Keratinocyte (primary cell): ENCODE results near the gene DRD2. TPM values are rescaled to one million over a fixed set of nuclear protein-coding genes. Genes with fewer than 3 reads are reported as not detected.
A peak's percentile ranks its signal among the peaks of the same experiment; 100 is the strongest.

Experiments used
- DNase-seq: peaks from one replicate; pipeline ENCODE4 v3.0.0-alpha.2; 2011; ENCODE audit warnings: low read depth, missing footprints, low spot score
- FAIRE-seq: peaks from 2 replicates; lab custom pipeline; 2011; peaks lifted over from hg19 to GRCh38; lab: Jason Lieb, UNC
- H2AFZ ChIP-seq: 2 replicates; pipeline ENCODE4 v1.6.0; 2012; ENCODE audit warnings: low read length, control low read depth, inconsistent platforms; ENCODE audit not compliant: control insufficient read depth
- H3K27ac ChIP-seq: 2 replicates; pipeline ENCODE4 v1.5.1; 2011; ENCODE audit warnings: low read length; ENCODE audit not compliant: control insufficient read depth, insufficient read depth
- H3K27me3 ChIP-seq: 3 replicates; pipeline ENCODE4 v1.6.0; 2011; ENCODE audit warnings: low read length; ENCODE audit not compliant: control insufficient read depth, insufficient read depth; ENCODE audit errors: extremely low read depth
- H3K36me3 ChIP-seq, 2 experiments: 2 replicates in 1 of 2; 3 replicates in 1 of 2; pipeline ENCODE4 v1.5.1; 2011; ENCODE audit warnings: low read length in 2 of 2, mild to moderate bottlenecking in 1 of 2; ENCODE audit not compliant: control insufficient read depth in 2 of 2, insufficient read depth in 2 of 2; ENCODE audit errors: extremely low read depth in 1 of 2
- H3K4me1 ChIP-seq: 3 replicates; pipeline ENCODE4 v1.5.1; 2011; ENCODE audit warnings: low read length; ENCODE audit not compliant: control insufficient read depth, insufficient read depth; ENCODE audit errors: extremely low read depth
- H3K4me2 ChIP-seq: 3 replicates; pipeline ENCODE4 v1.6.0; 2011; ENCODE audit warnings: low read depth, low read length; ENCODE audit not compliant: control insufficient read depth, insufficient read depth; ENCODE audit errors: extremely low read depth
- H3K4me3 ChIP-seq, 3 experiments: fragments of 200-600 bp in 1 of 3; sonication (generic) in 1 of 3; 2 replicates in 2 of 3; 3 replicates in 1 of 3; pipeline ENCODE4 v1.5.1; 2011 to 2016; ENCODE audit warnings: low read length in 3 of 3, mild to moderate bottlenecking in 3 of 3, control low read depth in 2 of 3, inconsistent platforms in 1 of 3, low read depth in 1 of 3, mixed read lengths in 1 of 3, mixed run types in 1 of 3, moderate library complexity in 1 of 3; ENCODE audit not compliant: control insufficient read depth in 2 of 3, insufficient read depth in 2 of 3; ENCODE audit errors: extremely low read depth in 1 of 3
- H3K79me2 ChIP-seq: 2 replicates; pipeline ENCODE4 v1.6.0; 2012; ENCODE audit warnings: low read length; ENCODE audit not compliant: control insufficient read depth, insufficient read depth
- H3K9ac ChIP-seq: 3 replicates; pipeline ENCODE4 v1.6.0; 2011; ENCODE audit warnings: low read length; ENCODE audit not compliant: control insufficient read depth, insufficient read depth; ENCODE audit errors: extremely low read depth
- H3K9me1 ChIP-seq: 3 replicates; pipeline ENCODE4 v1.6.0; 2011; ENCODE audit warnings: low read length; ENCODE audit not compliant: control insufficient read depth, insufficient read depth; ENCODE audit errors: extremely low read depth
- H3K9me3 ChIP-seq: 2 replicates; pipeline ENCODE4 v1.5.1; 2012; ENCODE audit warnings: low read depth, low read length; ENCODE audit not compliant: control insufficient read depth
- H4K20me1 ChIP-seq: 3 replicates; pipeline ENCODE4 v1.6.0; 2011; ENCODE audit warnings: low read length; ENCODE audit not compliant: control insufficient read depth, insufficient read depth; ENCODE audit errors: extremely low read depth
- EZH2 ChIP-seq: IDR thresholded peaks from one replicate; pipeline ENCODE4 v1.6.1; 2012; ENCODE audit warnings: inconsistent platforms, mild to moderate bottlenecking, low read length, moderate library complexity
- dilution Hi-C: fragments of 300-500 bp; cut with MboI; formaldehyde crosslinking; loops from one replicate; pipeline ENCODE4 v1.7.0; 2020; ENCODE audit warnings: low sequenced_read_pairs; ENCODE audit not compliant: extremely low pct_ligation_motif_present
- polyA plus RNA-seq, 5 experiments: library from polyadenylated mRNA; depleted of rRNA in 3 of 5; stranded (reverse) in 3 of 5; stranded (forward) in 1 of 5; unstranded in 1 of 5; fragments of >200 nt; gene quantifications; 1 replicate in 1 of 5; 2 replicates in 3 of 5; 3 replicates in 1 of 5; pipeline versions ENCODE4 v1.2.1 to v1.2.3, GENCODE V29; 2011 to 2012; ENCODE audit warnings: missing spikeins in 2 of 5, low read depth in 1 of 5, low replicate concordance in 1 of 5
- TF ChIP-seq, protein P1 (sequence below), 3 experiments: IDR thresholded peaks in 1 of 3; conservative IDR thresholded peaks in 1 of 3; optimal IDR thresholded peaks in 1 of 3; 2 replicates in 2 of 3; 3 replicates in 1 of 3; pipeline versions ENCODE3 to v1.5.1; 2011; ENCODE audit warnings: low read length in 3 of 3, mild to moderate bottlenecking in 3 of 3, moderate library complexity in 2 of 3, control low read depth in 1 of 3, inconsistent platforms in 1 of 3; ENCODE audit not compliant: insufficient read depth in 2 of 3; ENCODE audit errors: extremely low read depth in 1 of 3

The DRD2 gene
- polyA plus RNA-seq, 1 donor (not counting 4 experiments of a cell fraction or from before 2014, with no cell fraction given), result 0.26 TPM

DNA sequence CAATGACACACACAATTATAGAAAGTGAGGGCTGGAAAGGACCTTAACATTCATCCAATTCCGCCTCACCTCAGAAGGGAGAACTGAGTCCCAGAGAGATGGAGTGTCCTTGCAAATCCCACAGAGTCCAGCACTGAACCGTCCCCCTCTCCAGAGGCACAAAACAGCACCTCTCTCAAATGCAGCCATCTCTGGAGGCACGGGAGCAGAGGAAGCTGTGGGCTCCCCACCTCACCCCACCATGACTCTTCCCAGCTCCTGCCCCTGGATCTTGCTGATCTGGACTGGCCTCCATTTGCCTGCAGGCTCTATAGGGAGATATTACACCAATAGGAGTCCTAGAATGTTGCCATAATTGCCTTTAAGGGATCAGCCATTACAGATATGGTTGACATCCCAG lies 1.4 kb upstream of the DRD2 start:
- Histone ChIP-seq H3K4me2 (no peak overlapping the region), H3K4me3 (no peak overlapping the region), H4K20me1 (no peaks in the 10 kb centered on the region), H3K27me3 (peaks cover 54% of the 10 kb centered on the region), H3K9me1 (no peaks in the 10 kb centered on the region), H3K27ac (no peak overlapping the region), H2AFZ (no peak overlapping the region), H3K9me3 (no peaks in the 10 kb centered on the region), H3K79me2 (no peaks in the 10 kb centered on the region), H3K4me1 (peaks cover 4% of the 10 kb centered on the region), H3K36me3 (no peaks in the 10 kb centered on the region), H3K9ac (no peak overlapping the region)
- FAIRE-seq (no peak), DNase-seq (no peak)
- TF ChIP-seq EZH2, result no peak
- dilution Hi-C loops, result no loop called here

- TF ChIP-seq, protein P1, sequence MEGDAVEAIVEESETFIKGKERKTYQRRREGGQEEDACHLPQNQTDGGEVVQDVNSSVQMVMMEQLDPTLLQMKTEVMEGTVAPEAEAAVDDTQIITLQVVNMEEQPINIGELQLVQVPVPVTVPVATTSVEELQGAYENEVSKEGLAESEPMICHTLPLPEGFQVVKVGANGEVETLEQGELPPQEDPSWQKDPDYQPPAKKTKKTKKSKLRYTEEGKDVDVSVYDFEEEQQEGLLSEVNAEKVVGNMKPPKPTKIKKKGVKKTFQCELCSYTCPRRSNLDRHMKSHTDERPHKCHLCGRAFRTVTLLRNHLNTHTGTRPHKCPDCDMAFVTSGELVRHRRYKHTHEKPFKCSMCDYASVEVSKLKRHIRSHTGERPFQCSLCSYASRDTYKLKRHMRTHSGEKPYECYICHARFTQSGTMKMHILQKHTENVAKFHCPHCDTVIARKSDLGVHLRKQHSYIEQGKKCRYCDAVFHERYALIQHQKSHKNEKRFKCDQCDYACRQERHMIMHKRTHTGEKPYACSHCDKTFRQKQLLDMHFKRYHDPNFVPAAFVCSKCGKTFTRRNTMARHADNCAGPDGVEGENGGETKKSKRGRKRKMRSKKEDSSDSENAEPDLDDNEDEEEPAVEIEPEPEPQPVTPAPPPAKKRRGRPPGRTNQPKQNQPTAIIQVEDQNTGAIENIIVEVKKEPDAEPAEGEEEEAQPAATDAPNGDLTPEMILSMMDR (optimal IDR thresholded peaks at IDR 0.05 in 1 of 3, IDR thresholded peaks at IDR 0.05 in 1 of 3, conservative IDR thresholded peaks at IDR 0.05 in 1 of 3; ENCODE audit: extremely low read depth in 1 of 3, insufficient read depth in 2 of 3, low read length in 3 of 3), result no peak
- peak; percentile 96 for TF ChIP-seq EZH2
- no peaks in the 10 kb centered on the region for H3K79me2 ChIP-seq
- FAIRE-seq (peak; percentile 57), DNase-seq (peak; percentile 28)
- H3K27ac ChIP-seq, result no peak overlapping the region
- H3K9ac ChIP-seq, result no peak overlapping the region
- no peaks in the 10 kb centered on the region for H3K9me3 ChIP-seq
- dilution Hi-C loops, result no loop called here
- no peaks in the 10 kb centered on the region for H3K36me3 ChIP-seq
- H3K4me1 ChIP-seq, result peaks cover 4% of the 10 kb centered on the region
- peak overlapping the region; percentile 61 for H3K4me2 ChIP-seq
- H4K20me1 ChIP-seq, result no peaks in the 10 kb centered on the region
- H2AFZ ChIP-seq, result no peak overlapping the region
- H3K9me1 ChIP-seq, result no peaks in the 10 kb centered on the region
- H3K27me3 ChIP-seq, result peaks cover 51% of the 10 kb centered on the region
- H3K4me3 ChIP-seq, result peak overlapping the region; percentile 15 to 57 (median 32)
These were observed 637 bp downstream of the DRD2 start for GRCh38 chr11:113474362-113475159.
